Measurements from ENCODE around the gene INVS. TPM values are rescaled to one million over a fixed set of nuclear protein-coding genes. Genes with fewer than 3 reads are reported as not detected.
"Not testable (repeated sequence)": the region's sequence is repeated elsewhere in the genome, so short reads cannot be mapped to it uniquely, and the experiment has no call there.

The INVS gene
- total and polyA plus RNA-seq, 5 donors: 3.0 to 10.1 (median 9.2) TPM

DNA sequence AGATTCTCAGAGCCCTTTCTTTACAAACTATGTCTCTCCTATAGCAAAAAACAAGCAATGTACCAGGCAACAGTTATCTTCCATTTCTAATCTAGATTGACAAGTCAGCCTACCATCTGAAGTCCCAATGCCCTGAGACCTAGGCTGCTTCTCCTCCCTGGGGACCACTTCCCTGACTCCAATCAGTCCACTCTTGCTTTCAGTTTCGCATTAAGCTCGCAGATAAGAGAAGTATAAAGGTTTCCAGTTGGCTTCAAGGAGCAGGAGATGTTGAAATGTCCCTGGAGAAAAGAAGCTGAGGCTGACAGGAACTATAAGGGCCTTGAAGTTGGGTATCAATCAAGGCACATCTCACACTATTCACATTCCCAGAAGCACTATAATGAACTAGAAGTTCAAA lies 32.5 kb upstream of the INVS start:
- 21% methylated on average over 2 of the region's 2 CpGs for WGBS

DNA sequence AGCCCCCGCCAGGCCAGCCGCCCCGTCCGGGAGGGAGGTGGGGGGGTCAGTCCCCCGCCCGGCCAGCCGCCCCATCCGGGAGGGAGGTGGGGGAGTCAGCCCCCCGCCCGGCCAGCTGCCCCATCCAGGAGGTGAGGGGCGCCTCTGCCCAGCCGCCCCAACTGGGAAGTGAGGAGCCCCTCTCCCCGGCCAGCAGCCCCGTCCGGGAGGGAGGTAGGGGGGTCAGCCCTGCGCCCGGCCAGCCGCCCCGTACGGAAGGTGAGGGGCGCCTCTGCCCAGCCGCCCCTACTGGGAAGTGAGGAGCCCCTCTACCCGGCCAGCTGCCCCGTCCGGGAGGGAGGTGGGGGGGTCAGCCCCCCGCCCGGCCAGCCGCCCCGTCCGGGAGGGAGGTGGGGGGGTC lies 31.1 kb upstream of the INVS start:
- intact Hi-C loops (cut with DNase I): not testable (repeated sequence)
- 99% methylated on average over 17 of the region's 30 CpGs for WGBS
- peak in 1 of 3 donors; percentile 58 for DNase-seq

More for the DNA sequence above, 32.5 kb upstream of the INVS start:
- DNase-seq (peak in 2 of 3 donors; percentile 39 to 64), ATAC-seq (peak; percentile 90 to 95)
- intact Hi-C loops (cut with DNase I): no loop called here
- Histone ChIP-seq H3K4me3 (ENCODE audit: low read length) (no peak overlapping the region), H3K27ac (ENCODE audit: low read length) (no peak overlapping the region), H3K27me3 (ENCODE audit: control insufficient read depth, insufficient read depth) (no peaks in the 10 kb centered on the region), H3K9me3 (ENCODE audit: control insufficient read depth, low read length) (no peaks in the 10 kb centered on the region), H3K4me1 (ENCODE audit: control insufficient read depth, insufficient read depth, low read length) (peaks cover 4% of the 10 kb centered on the region)

GRCh38 chr9:100069068-100069467 lies 30.0 kb upstream of the INVS start:
- H3K4me1 ChIP-seq (ENCODE audit: control insufficient read depth, insufficient read depth, low read length); H3K27me3 ChIP-seq (ENCODE audit: control insufficient read depth, insufficient read depth); H3K27ac ChIP-seq (ENCODE audit: low read length); H3K4me3 ChIP-seq (ENCODE audit: low read length); intact Hi-C loops (cut with DNase I); H3K9me3 ChIP-seq (ENCODE audit: control insufficient read depth, low read length); DNase-seq; ATAC-seq: not testable (repeated sequence)
- WGBS: 82% methylated on average over 1 of the region's 3 CpGs

More for the DNA sequence above, 31.1 kb upstream of the INVS start:
- H3K27me3 ChIP-seq (ENCODE audit: control insufficient read depth, insufficient read depth); H3K4me3 ChIP-seq (ENCODE audit: low read length); H3K4me1 ChIP-seq (ENCODE audit: control insufficient read depth, insufficient read depth, low read length); ATAC-seq; H3K9me3 ChIP-seq (ENCODE audit: control insufficient read depth, low read length); H3K27ac ChIP-seq (ENCODE audit: low read length): not testable (repeated sequence)

- intact Hi-C loops (cut with DNase I): no loop called here
- no peaks in the 10 kb centered on the region for H3K9me3 ChIP-seq (ENCODE audit: control insufficient read depth, low read length)
- no peak for ATAC-seq
- DNase-seq: no peak
- no peaks in the 10 kb centered on the region for H3K27me3 ChIP-seq (ENCODE audit: control insufficient read depth, insufficient read depth)
- 55% methylated on average over 2 of the region's 2 CpGs for WGBS
- no peak overlapping the region for H3K27ac ChIP-seq (ENCODE audit: low read length)
- peaks cover 2% of the 10 kb centered on the region for H3K4me1 ChIP-seq (ENCODE audit: control insufficient read depth, insufficient read depth, low read length)
- H3K4me3 ChIP-seq (ENCODE audit: low read length): no peak overlapping the region
These were observed 28.7 kb upstream of the INVS start for GRCh38 chr9:100070104-100071041.

GRCh38 chr9:100071271-100071670 lies 27.8 kb upstream of the INVS start:
- Histone ChIP-seq H3K27ac (ENCODE audit: low read length) (no peak overlapping the region), H3K27me3 (ENCODE audit: control insufficient read depth, insufficient read depth) (no peaks in the 10 kb centered on the region), H3K9me3 (ENCODE audit: control insufficient read depth, low read length) (no peaks in the 10 kb centered on the region), H3K4me3 (ENCODE audit: low read length) (no peak overlapping the region), H3K4me1 (ENCODE audit: control insufficient read depth, insufficient read depth, low read length) (peaks cover 2% of the 10 kb centered on the region)
- ATAC-seq: no peak
- intact Hi-C loops (cut with DNase I): no loop called here
- WGBS: 80% methylated on average over 2 of the region's 2 CpGs
- DNase-seq: no peak

DNA sequence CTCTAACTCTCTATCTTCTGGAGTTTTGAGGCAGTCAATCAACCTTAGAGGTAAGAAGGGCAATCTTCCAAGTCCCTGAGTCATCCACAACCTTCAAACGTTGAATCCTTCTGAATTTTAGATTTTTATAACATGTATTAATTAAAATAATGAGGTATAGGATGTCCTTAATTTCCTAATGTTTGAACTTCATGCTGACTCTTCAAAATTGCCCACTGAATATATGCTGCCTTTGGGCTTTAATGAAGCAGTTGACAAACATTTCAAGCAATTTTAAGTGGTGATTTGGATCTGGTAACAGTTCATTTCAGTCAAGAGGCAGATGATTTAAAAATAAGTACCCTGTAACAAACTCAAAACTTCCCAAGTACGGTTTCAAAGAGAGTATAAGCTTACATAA lies 26.2 kb upstream of the INVS start:
- Histone ChIP-seq H3K4me1 (ENCODE audit: control insufficient read depth, insufficient read depth, low read length) (peaks cover 6% of the 10 kb centered on the region), H3K27me3 (ENCODE audit: control insufficient read depth, insufficient read depth) (no peaks in the 10 kb centered on the region), H3K9me3 (ENCODE audit: control insufficient read depth, low read length) (no peaks in the 10 kb centered on the region), H3K4me3 (ENCODE audit: low read length) (no peak overlapping the region), H3K27ac (ENCODE audit: low read length) (no peak overlapping the region)
- ATAC-seq: no peak
- intact Hi-C loops (cut with DNase I): no loop called here
- DNase-seq: no peak
- 64% methylated on average over 2 of the region's 2 CpGs for WGBS

GRCh38 chr9:100074093-100074492 lies 24.9 kb upstream of the INVS start:
- Histone ChIP-seq H3K27ac (ENCODE audit: low read length) (no peak overlapping the region), H3K4me1 (ENCODE audit: control insufficient read depth, insufficient read depth, low read length) (peaks cover 6% of the 10 kb centered on the region), H3K9me3 (ENCODE audit: control insufficient read depth, low read length) (no peaks in the 10 kb centered on the region), H3K27me3 (ENCODE audit: control insufficient read depth, insufficient read depth) (no peaks in the 10 kb centered on the region), H3K4me3 (ENCODE audit: low read length) (no peak overlapping the region)
- ATAC-seq: peak in 1 of 2 donors; percentile 73
- WGBS: 54% methylated on average over 6 of the region's 6 CpGs
- DNase-seq: no peak
- intact Hi-C loops (cut with DNase I): no loop called here

DNA sequence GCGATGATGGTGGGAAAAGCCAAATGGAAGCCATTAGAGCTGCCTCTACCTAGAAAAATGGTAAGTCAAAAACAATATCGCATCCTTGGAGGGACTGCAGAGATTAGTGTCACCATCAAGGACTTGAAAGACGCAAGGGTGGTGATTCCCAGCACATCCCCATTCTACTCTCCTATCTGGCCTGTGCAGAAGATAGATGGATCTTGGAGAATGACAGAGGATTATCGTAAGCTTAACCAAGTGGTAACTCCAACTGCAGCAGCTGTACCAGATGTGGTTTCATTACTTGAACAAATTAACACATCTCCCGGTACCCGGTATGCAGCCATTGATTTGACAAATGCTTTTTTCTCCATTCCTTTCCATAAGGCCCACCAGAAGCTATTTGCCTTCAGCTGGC lies 24.1 kb upstream of the INVS start:
- 99% methylated on average over 6 of the region's 6 CpGs for WGBS
- no peak for DNase-seq
- no peaks in the 10 kb centered on the region for H3K27me3 ChIP-seq (ENCODE audit: control insufficient read depth, insufficient read depth)
- intact Hi-C loops (cut with DNase I): no loop called here
- no peak for ATAC-seq
- H3K4me3 ChIP-seq (ENCODE audit: low read length): no peak overlapping the region
- H3K9me3 ChIP-seq (ENCODE audit: control insufficient read depth, low read length): no peaks in the 10 kb centered on the region
- no peak overlapping the region for H3K27ac ChIP-seq (ENCODE audit: low read length)
- peaks cover 6% of the 10 kb centered on the region for H3K4me1 ChIP-seq (ENCODE audit: control insufficient read depth, insufficient read depth, low read length)

- H3K27me3 ChIP-seq (ENCODE audit: control insufficient read depth, insufficient read depth); ATAC-seq; H3K4me3 ChIP-seq (ENCODE audit: low read length); intact Hi-C loops (cut with DNase I); H3K27ac ChIP-seq (ENCODE audit: low read length); DNase-seq; H3K4me1 ChIP-seq (ENCODE audit: control insufficient read depth, insufficient read depth, low read length); H3K9me3 ChIP-seq (ENCODE audit: control insufficient read depth, low read length): not testable (repeated sequence)
- WGBS: 95% methylated on average over 4 of the region's 4 CpGs
These were observed 22.8 kb upstream of the INVS start for GRCh38 chr9:100076256-100076655.

DNA sequence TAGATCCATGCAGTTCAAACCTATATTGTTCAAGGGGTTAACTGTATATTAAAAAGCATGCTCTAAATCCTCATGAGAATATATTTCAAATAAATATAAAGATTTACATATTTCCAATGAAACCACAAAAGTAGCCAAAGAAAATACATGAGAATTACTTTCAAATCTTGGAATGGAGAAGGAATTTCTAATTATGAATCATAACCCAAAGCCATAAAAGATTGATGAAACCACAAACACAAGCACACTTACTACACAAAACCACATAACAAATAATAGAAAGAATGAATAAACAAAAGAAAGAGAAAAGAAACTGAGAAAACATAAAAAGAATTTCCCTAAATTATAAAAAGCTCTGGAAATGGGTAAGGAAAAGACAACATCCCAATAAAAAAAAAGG lies 16.3 kb upstream of the INVS start:
- DNase-seq (no peak), ATAC-seq (no peak)
- Histone ChIP-seq H3K4me3 (ENCODE audit: low read length) (no peak overlapping the region), H3K27me3 (ENCODE audit: control insufficient read depth, insufficient read depth) (no peaks in the 10 kb centered on the region), H3K4me1 (ENCODE audit: control insufficient read depth, insufficient read depth, low read length) (peaks cover 2% of the 10 kb centered on the region), H3K27ac (ENCODE audit: low read length) (no peak overlapping the region), H3K9me3 (ENCODE audit: control insufficient read depth, low read length) (no peaks in the 10 kb centered on the region)
- intact Hi-C loops (cut with DNase I): no loop called here

GRCh38 chr9:100083448-100084127 lies 15.5 kb upstream of the INVS start:
- Histone ChIP-seq H3K27me3 (ENCODE audit: control insufficient read depth, insufficient read depth) (no peaks in the 10 kb centered on the region), H3K27ac (ENCODE audit: low read length) (no peak overlapping the region), H3K9me3 (ENCODE audit: control insufficient read depth, low read length) (no peaks in the 10 kb centered on the region), H3K4me1 (ENCODE audit: control insufficient read depth, insufficient read depth, low read length) (peaks cover 4% of the 10 kb centered on the region), H3K4me3 (ENCODE audit: low read length) (no peak overlapping the region)
- intact Hi-C loops (cut with DNase I): no loop called here
- ATAC-seq: no peak
- 71% methylated on average over 5 of the region's 5 CpGs for WGBS
- no peak for DNase-seq
